Muscle layer of colon (tissue), 2 donors: ENCODE results near the gene ATMIN.

Source experiments
- H3K27ac ChIP-seq: one replicate; pipeline ENCODE4 v1.7.0; 2013; ENCODE audit warnings: low read depth, mild to moderate bottlenecking, low read length, moderate library complexity
- H3K27me3 ChIP-seq, 2 donors: one replicate each; pipeline ENCODE4 v1.7.0; 2013; ENCODE audit warnings: low read length in 2 of 2, mild to moderate bottlenecking in 2 of 2; ENCODE audit not compliant: insufficient read depth in 2 of 2, control insufficient read depth in 1 of 2
- H3K36me3 ChIP-seq: one replicate; pipeline ENCODE4 v1.7.0; 2013; ENCODE audit warnings: mild to moderate bottlenecking, low read length; ENCODE audit not compliant: insufficient read depth
- H3K4me1 ChIP-seq: one replicate; pipeline ENCODE4 v1.7.0; 2013; ENCODE audit warnings: mild to moderate bottlenecking, low read length; ENCODE audit not compliant: insufficient read depth
- H3K4me3 ChIP-seq, 2 donors: one replicate each; pipeline ENCODE4 v1.7.0; 2013; ENCODE audit warnings: low read length in 2 of 2, low read depth in 1 of 2, mild to moderate bottlenecking in 1 of 2, moderate library complexity in 1 of 2
- H3K9ac ChIP-seq: one replicate; pipeline ENCODE4 v1.7.0; 2013; ENCODE audit warnings: low read length
- H3K9me3 ChIP-seq: one replicate; pipeline ENCODE4 v1.7.0; 2013; ENCODE audit warnings: mild to moderate bottlenecking, low read length
- donor health status: abdominal sarcoma.
- donor health status: Adenocarcinoma of cecum.

The ATMIN gene

GRCh38 chr16:81006813-81007695 is 28.6 kb upstream of the ATMIN start, which contains the start of the genes CENPN and CMC2:
TSS of gene CENPN (plus strand) at chr16:81007214. CDS start at chr16:81011940, 4,726 bp downstream.
TSS of gene CMC2 (minus strand) at chr16:81006885. CDS start at chr16:80997394, 9,491 bp downstream.
- no peaks in the 10 kb centered on the region for H3K27me3 ChIP-seq
- peaks cover 10% of the 10 kb centered on the region for H3K4me1 ChIP-seq
- H3K4me3 ChIP-seq = peak within 1 kb of the TSS; percentile 79 to 83
- no peaks in the 10 kb centered on the region for H3K36me3 ChIP-seq
- H3K9me3 ChIP-seq = no peaks in the 10 kb centered on the region
- H3K27ac ChIP-seq = peak within 1 kb of the TSS; percentile 99
- H3K9ac ChIP-seq = peak within 1 kb of the TSS; percentile 89

- no peaks in the 10 kb centered on the region for H3K36me3 ChIP-seq
- H3K9me3 ChIP-seq = no peaks in the 10 kb centered on the region
- no peaks in the 10 kb centered on the region for H3K27me3 ChIP-seq
- H3K4me3 ChIP-seq = peak overlapping the region in 1 of 2 donors; percentile 79
- peaks cover 10% of the 10 kb centered on the region for H3K4me1 ChIP-seq
- H3K27ac ChIP-seq = no peak overlapping the region
- no peak overlapping the region for H3K9ac ChIP-seq
These were observed 27.2 kb upstream of the ATMIN start for GRCh38 chr16:81008505-81008789.

DNA sequence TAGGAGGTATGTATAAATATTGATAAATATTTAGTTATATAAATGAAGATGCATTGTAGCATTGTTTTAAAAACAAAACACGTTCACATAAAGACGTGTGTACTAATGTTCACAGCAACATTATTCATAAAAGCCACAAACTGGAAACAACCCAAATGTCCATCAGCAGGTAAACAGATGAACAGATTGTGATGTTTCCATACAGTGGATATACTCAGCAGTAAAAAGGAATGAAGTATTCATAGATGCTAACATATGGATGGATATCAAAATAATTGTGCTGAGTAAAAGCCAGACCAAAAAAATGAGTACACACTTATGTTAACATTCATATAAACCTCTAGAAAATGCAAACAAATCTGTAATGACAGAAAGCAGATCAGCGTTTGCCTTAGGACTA is 22.7 kb upstream of the ATMIN start:
- no peak overlapping the region for H3K27ac ChIP-seq
- H3K9me3 ChIP-seq = no peaks in the 10 kb centered on the region
- no peak overlapping the region for H3K4me3 ChIP-seq
- H3K4me1 ChIP-seq = no peaks in the 10 kb centered on the region
- H3K9ac ChIP-seq = no peak overlapping the region
- no peaks in the 10 kb centered on the region for H3K27me3 ChIP-seq
- no peaks in the 10 kb centered on the region for H3K36me3 ChIP-seq

- no peak overlapping the region for H3K9ac ChIP-seq
- H3K36me3 ChIP-seq = no peaks in the 10 kb centered on the region
These were observed 21.0 kb upstream of the ATMIN start for GRCh38 chr16:81014672-81015071.

GRCh38 chr16:81018496-81018895 is 17.1 kb upstream of the ATMIN start:
- Histone ChIP-seq H3K9ac (no peak overlapping the region), H3K4me3 (no peak overlapping the region), H3K4me1 (no peaks in the 10 kb centered on the region), H3K9me3 (no peaks in the 10 kb centered on the region), H3K27me3 (no peaks in the 10 kb centered on the region), H3K27ac (no peak overlapping the region), H3K36me3 (no peaks in the 10 kb centered on the region)

More at GRCh38 chr16:81014672-81015071, 21.0 kb upstream of the ATMIN start:
- Histone ChIP-seq H3K27ac (no peak overlapping the region), H3K4me3 (no peak overlapping the region), H3K9me3 (no peaks in the 10 kb centered on the region), H3K27me3 (no peaks in the 10 kb centered on the region), H3K4me1 (no peaks in the 10 kb centered on the region)

- Histone ChIP-seq H3K4me3 (no peak overlapping the region), H3K9ac (no peak overlapping the region), H3K36me3 (no peaks in the 10 kb centered on the region), H3K9me3 (no peaks in the 10 kb centered on the region), H3K27me3 (no peaks in the 10 kb centered on the region), H3K4me1 (no peaks in the 10 kb centered on the region), H3K27ac (no peak overlapping the region)
These were observed 9.2 kb upstream of the ATMIN start for GRCh38 chr16:81026429-81026828.

DNA sequence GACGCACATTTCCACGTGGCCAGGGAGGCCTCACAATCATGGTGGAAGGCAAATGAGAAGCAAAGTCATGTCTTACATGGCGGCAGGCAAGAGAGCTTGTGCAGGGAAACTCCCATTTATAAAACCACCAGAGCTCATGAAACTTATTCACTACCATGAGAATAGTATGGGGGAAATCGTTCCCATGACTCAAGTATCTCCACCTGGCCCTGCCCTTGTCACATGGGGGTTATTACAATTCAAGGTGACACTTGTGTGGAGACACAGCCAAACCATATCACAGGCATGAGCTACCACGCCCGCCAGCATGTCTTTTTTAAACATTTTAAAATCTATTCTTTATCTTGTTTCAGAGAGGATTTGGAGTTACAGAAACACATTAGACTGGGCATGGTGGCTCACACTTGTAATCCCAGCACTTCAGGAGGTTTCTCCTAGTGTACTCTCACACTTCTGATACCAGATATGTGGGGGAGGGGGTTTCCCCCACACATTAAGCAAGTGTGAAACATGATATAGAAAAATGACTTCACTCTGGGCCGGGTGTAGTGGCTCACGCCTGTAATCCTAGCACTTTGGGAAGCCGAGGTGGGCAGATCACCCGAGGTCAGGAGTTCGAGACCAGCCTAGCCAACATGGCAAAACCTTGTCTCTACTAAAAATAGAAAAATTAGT is 5.6 kb upstream of the ATMIN start:
- Histone ChIP-seq H3K36me3 (no peaks in the 10 kb centered on the region), H3K4me1 (no peaks in the 10 kb centered on the region), H3K9me3 (no peaks in the 10 kb centered on the region), H3K27ac (no peak overlapping the region), H3K4me3 (no peak overlapping the region), H3K27me3 (no peaks in the 10 kb centered on the region), H3K9ac (no peak overlapping the region)

GRCh38 chr16:81035975-81036750 is 521 bp downstream of the ATMIN start:
- H3K9me3 ChIP-seq = no peaks in the 10 kb centered on the region
- no peaks in the 10 kb centered on the region for H3K36me3 ChIP-seq
- peaks cover 17% of the 10 kb centered on the region for H3K4me1 ChIP-seq
- H3K4me3 ChIP-seq = peak overlapping the region; percentile 54 to 79
- peak overlapping the region; percentile 59 for H3K9ac ChIP-seq
- no peaks in the 10 kb centered on the region for H3K27me3 ChIP-seq
- H3K27ac ChIP-seq = peak overlapping the region; percentile 60

- H3K27ac ChIP-seq = peak overlapping the region; percentile 60
- peaks cover 17% of the 10 kb centered on the region for H3K4me1 ChIP-seq
- H3K27me3 ChIP-seq = no peaks in the 10 kb centered on the region
- no peaks in the 10 kb centered on the region for H3K9me3 ChIP-seq
- H3K9ac ChIP-seq = peak overlapping the region; percentile 59
- H3K36me3 ChIP-seq = peaks cover 6% of the 10 kb centered on the region
- H3K4me3 ChIP-seq = peak overlapping the region; percentile 54 to 79
These were observed 1.2 kb downstream of the ATMIN start for GRCh38 chr16:81036751-81037350.

GRCh38 chr16:81040131-81040530 is 4.5 kb downstream of the ATMIN start:
- Histone ChIP-seq H3K4me1 (peaks cover 17% of the 10 kb centered on the region), H3K27ac (no peak overlapping the region), H3K27me3 (no peaks in the 10 kb centered on the region), H3K4me3 (no peak overlapping the region), H3K9me3 (no peaks in the 10 kb centered on the region), H3K36me3 (peaks cover 37% of the 10 kb centered on the region), H3K9ac (no peak overlapping the region)

- Histone ChIP-seq H3K27ac (no peak overlapping the region), H3K9me3 (no peaks in the 10 kb centered on the region), H3K27me3 (no peaks in the 10 kb centered on the region), H3K9ac (no peak overlapping the region), H3K4me3 (no peak overlapping the region), H3K4me1 (peaks cover 17% of the 10 kb centered on the region), H3K36me3 (peaks cover 43% of the 10 kb centered on the region)
These were observed 5.2 kb downstream of the ATMIN start for GRCh38 chr16:81040842-81041241.
